Activated naive CD4-positive, alpha-beta T cell treated with Interleukin-2 at 50 U/mL for 16 hours (primary cell): Measurements from ENCODE around the gene ACSF3.
A peak's percentile ranks its signal among the peaks of the same experiment; 100 is the strongest.
"Not testable (repeated sequence)": the region's sequence is repeated elsewhere in the genome, so short reads cannot be mapped to it uniquely, and the experiment has no call there.

ENCODE experiments used
- DNase-seq: peaks from one replicate; pipeline ENCODE4 v3.0.0-alpha.2; 2020

Gene ACSF3

DNA sequence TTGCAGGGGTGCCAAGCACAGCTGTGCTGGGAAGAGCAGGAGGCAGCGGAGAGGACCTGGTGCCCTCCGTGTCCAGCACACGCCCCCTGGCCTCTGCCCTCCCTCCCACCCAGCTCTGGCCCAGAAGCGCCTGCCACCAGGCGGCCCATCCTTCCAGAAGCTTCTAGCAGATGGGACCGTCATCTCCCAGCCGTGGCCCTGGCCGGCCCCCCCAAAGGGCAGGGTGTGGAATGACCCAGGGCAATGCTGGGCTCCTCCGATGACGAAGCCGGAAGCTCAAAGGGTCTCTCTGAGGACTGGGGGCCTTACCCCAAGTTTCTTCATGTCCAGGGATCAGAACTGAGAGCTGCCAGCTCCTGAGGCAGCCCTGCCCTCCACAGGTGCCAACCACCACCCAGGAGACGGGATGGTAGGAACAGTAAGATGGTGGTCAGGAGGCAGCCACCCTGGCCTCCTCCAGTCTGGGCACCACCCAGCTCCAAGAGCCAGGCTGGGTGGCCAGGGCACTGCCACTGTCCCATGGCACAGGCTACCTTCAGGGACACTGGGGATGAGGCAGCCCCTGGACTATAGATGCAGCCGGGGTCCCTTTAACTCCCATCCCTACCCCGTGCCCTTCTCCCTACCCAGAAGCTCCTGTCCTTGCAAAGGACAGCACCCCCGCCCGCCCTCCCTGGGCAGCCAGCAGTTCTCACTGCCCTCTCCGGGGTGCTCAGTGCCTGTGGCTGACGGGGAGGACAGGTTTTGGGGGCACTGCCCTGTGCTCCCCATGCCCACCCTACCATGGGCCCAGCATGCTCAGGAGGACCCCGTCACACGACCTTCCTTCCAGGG lies 71.4 kb downstream of the ACSF3 start:
- no peak for DNase-seq

DNA sequence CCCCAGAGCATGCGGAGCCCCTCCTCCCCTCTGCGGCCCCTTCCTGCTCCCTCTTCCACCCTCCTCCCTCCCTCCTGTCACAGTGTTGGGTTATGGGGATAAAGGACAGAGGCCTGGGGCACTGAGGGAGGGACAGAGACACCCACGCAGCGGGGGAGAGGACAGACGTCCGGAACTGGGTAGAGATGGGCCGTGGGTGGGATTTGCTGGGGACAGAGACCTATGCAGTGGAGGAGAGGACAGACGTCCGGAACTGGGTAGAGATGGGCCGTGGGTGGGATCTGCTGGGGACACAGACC lies 72.0 kb downstream of the ACSF3 start:
- not testable (repeated sequence) for DNase-seq

DNA sequence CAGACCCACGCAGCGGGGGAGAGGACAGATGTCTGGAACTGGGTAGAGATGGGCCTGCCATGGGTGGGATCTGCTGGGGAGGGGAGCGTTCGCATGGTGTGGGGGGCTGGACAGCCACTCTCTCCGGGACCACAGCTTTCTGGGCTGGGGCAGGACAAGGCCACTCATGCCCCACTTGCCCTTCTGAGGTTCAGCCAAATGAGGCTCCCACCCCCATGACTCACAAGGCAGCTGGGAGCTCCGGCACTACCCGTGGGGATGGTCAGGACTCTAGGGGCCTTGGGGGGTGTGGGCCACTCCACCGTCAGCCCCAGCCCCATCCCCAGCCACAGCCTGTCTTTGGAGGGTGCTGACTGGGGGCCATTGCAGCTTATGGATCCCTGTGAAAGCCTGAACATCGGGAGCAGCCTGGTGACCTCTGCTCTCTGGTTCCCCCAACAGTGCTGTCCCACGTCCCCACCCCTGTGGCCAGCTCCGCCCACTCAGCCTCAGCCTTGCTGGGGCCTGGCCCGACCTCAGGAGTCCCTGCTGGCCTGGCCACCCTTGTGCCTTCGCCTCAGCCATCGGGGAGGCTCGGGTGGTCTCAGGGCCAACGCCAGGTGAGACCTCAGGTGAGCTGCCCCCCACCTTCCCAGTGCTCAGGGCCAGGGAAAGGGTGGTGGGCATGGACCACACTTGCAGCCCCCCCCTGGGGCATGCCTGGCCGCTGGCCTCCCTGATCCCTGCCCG lies 73.2 kb downstream of the ACSF3 start:
- no peak for DNase-seq

DNA sequence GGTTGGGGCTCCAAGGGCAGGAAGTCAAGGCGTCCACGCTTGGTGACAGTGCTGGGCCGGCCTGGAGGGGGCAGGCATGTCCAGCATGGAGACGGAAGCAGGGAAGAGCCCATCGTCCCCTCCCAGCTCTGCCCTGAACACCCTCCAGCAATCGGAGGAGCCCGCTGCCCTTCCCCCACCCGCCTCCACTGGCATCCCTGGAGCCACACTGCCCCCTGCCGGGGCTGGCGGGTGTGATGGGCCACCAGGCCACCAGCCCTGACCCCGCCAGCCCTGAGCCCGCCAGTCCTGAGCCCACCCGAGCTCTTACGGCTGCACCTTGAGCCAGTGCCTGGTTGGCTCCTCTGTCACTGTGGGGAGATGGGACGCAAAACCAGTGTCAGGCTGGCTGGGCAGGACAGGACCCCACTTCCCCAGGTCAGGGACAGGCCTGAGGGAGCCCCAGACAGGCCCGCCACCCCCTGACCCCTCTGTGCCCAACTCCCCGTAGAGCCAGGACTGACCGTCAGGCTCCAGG lies 73.8 kb downstream of the ACSF3 start:
- peak; percentile 84 for DNase-seq

DNA sequence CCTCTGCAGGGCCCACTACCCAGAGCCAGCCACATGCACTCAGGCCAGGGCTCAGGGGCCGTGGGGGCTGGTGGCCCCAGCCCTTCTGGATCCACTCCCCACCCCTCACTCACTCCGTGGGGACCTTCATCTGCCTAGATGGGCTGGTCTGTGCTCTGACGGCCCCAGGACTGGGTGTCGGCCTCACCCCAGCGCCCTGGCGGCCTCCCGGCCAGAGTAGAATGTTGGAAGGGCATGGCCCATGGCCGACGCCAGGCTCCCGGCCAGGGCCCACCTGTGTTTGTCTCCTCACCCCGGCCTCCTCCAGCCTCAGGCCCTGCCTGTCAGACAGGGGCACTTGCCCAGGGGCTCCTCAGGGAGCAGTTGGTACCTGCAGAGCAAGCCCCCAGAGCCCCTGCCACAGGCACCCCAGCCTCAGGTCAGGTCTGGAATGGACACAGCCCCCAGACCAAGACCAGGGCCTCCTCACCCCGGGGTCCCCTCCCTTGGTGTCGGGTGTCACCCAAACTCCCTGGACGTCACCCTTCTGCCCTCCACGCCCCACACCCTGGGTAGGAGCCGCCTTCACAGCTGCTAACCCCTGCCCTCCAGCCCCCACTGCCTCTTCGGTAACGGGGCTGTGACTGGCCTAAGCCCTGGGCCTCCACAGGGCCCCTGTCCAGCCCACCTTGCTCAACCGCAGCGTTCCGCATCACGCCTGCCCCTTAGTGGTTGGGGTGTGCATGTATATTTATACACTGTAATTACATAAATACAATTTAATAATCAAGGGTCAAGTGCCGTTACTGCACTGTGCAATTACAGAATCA lies 74.9 kb downstream of the ACSF3 start:
- no peak for DNase-seq

DNA sequence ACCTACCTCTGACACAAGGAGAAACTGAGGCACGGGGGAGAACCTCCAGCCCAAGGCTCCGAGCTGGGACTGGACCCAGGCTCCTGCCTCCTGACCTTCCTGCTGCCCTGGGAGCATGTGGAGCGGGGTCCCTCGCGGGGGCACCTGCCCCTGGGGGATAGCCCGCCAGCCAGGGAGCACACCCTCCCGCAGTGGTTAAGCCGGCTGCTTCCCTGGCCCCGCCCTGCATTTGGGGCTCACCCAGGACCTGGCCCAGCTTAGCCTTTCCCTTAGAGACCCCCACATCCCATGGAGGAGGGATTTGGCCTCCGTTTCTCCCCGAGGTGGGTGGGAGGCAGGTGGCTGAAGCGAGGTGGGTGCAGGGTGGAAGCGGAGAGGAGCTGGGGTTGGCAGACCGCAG lies 76.1 kb downstream of the ACSF3 start:
- no peak for DNase-seq

DNA sequence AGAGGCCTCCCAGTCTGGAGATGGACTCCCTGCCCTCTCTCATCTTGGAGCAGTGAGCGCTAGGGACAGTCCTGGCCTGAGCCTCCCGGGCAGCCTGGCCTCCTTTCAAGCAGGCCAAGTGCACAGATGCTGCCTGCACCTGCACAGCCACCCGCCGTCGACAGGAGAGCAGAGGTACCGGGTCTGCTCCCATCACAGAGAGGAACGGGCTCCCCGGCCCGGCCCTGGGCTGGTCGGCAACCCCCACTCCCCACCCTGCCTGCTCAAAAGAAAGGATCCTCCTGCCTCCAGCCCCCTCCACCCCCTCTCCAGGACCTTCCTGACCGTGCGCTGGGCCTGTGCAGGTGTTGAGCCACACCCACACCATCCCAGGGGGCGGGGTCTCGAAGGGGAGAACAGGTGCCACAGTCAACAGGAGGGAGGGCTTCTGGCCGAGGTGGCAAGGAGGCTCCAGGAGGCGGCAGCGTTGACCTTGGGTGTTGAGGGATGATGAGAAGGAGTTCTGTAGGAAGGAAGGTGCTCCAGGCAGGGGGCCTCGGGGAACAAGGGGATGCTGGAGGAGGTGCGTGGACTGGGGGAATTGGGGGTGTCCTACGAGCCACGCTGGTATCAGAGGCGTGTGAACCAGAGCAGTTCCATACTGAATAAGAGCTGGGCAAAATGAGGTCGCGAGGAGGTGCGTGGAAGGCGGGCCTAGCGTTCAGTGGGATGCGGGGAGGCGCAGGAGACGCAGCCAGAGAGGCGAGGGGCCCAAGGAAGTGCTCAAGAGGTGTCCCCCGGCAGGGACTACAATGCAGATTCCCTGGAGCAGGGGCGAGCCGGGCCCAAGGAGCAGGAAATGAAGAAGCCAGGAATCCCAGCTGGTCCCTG lies 76.9 kb downstream of the ACSF3 start:
- no peak for DNase-seq

DNA sequence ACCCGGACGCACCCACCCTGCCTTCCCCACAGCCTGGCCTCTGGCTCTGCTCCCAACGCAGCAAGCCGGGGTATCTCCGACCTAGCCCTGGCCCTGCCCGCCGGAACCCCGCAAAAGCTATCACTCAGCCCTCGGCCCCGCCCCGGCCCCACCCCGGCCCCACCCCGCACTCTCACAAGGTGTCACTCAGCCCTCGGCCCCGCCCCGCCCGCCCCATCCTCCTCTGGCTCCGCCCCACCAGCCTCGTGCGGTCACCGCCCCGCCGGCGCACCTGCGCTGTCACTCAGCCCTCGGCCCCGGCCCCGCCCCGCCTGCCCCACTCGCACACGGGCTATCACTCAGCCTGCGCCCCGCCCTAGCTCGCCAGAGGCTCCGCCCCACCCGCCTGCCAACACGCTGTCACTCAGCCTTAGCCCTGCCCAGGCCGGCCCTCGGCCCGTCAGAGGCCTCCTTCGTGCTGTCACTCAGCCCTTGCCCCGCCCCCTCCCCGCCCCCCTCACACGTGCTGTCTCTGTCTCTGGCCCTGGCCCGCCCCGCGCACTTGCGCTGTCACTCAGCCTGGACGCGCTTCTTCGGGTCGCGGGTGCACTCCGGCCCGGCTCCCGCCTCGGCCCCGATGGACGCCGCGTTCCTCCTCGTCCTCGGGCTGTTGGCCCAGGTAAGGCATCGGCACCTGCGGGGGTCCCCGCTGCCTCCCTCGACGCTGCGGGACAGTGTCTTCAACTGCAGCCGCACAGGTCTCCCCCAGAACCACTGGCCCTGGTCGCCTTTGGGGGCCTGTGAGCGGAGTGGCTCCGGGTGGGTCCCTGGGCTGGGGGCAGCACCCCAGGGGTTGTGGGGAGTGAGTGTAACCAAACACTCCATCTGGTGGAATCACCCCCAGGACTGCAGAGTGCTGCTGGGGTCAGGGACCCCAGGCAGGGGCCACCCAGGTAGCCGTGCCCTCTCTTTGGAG lies 77.8 kb downstream of the ACSF3 start, which contains the start of gene CDH15:
Gene CDH15, plus strand, starts transcription at position 533 of the 955 bp plus-strand sequence. Its CDS starts 84 bp downstream, at position 617.
- peak; percentile 95 for DNase-seq

DNA sequence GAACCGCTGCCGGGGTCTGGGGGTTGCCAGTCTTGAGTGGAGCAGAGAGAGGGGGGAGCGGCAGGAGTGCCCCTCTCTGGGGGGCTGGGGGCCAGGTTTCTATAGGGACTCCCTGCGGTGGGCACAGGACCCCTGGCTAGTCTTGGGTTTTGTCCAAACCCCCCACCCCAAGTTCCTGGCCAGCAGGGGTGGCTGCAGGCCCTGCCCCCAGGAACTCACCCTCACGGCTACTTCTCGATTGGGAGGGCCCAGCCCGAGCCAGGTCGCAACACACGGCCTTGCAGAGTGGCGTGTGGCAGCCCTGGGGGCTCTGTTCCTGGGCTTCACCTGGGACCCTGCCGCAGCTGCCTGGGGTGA lies 78.5 kb downstream of the ACSF3 start:
- no peak for DNase-seq

DNA sequence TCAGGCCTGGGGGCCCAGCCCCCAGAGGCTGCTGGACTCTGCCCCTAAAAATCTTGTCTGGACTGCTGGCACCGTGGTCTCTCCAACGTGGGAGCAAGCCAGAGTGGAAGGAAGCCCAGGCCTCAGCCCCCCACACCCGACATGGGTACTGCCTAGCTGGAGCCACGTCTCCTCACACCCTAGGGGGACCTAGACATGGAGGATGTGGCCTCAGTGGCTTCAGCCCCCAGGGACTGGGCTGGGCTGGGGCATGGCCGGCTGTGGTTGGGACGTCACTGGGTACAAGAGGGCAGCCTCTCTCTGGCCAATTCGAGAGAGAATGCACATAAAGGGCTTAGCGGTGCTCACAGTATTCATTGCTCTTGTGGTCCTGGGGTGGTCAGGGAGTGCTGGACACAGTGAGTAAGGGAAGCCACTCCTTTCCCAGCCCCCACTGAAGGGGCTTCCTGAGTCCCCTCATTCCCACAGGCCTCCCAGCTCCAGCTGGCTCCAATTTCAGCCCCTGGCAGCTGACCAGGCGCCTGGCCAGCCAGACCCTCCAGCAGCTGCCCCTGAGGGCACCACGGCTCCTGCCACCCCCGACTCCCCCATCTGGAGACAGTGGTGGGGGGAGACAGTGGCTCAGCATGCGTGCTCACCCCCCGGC lies 79.0 kb downstream of the ACSF3 start:
- no peak for DNase-seq

DNA sequence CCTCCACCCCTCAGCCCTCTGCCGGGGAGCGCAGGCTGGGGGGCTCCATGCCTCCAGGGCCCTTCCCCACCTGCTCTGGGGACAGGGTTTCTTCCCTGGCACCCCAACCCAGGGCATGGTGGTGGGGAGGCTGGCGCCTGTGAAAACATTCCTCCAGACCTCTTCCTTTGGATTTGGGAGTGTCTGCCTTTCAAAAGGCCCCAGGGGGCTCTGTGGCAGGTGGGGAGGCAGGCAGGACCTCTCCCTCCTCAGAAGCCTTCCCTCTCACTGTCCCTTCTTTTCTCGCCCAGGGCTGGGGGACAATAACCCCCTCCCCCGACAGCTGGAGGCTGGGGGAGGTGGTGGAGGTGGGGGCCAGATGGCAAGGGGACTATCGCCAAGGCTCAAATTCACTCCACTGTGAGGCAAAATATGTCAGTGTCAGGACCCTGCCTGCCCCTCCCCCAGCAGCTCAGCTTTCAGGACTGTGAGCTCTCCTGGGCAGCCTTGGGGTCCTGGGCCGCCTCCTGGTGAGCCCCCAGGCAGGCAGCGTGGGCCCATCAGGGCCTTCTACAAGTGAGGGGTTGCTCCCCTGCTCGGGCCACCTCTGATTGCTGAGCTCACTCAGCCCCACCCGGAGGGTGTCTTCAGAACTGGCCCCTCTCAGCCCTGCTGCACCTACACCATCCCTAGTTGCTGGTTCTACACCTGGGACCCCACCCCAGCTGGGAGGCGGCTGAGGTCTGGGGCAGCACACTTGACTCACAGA lies 79.7 kb downstream of the ACSF3 start:
- DNase-seq = no peak

DNA sequence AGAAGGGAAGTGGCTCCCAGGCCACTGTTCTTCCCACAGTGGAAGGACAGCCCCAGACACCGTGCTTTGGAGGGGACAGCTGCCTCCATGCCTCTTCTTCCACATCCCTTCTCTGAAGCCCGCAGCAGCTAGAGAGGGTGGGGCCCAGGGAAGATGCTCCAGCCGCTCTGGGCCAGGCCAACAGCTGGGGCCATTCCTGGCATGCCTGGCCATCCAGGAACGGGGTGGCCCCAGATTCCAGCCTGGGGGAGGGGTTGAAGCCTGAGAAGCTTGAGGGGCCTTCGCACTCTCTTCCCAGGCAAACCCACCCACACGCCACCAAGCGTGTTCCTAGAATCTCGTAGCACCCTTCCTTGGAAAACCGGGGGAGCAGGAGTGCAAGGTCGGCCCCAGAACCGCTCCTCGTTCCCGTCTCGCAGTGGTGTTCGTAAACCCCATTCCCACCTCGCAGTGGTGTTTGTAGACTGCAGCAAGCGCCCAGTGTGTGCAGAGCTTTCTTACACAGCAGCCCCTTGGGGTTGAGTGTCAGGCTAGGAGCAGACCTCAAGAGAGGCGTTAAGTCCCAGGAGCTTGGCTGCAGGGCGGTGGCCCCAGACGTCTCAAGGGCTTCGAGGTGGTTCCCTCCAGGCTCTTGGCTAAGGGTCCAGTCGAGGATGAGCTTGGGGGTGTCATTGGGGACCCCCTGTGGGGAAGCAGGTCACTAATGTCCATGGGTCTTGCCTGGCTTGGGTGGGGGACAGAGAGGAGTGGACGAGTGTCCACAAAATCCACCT lies 80.6 kb downstream of the ACSF3 start:
- no peak for DNase-seq

DNA sequence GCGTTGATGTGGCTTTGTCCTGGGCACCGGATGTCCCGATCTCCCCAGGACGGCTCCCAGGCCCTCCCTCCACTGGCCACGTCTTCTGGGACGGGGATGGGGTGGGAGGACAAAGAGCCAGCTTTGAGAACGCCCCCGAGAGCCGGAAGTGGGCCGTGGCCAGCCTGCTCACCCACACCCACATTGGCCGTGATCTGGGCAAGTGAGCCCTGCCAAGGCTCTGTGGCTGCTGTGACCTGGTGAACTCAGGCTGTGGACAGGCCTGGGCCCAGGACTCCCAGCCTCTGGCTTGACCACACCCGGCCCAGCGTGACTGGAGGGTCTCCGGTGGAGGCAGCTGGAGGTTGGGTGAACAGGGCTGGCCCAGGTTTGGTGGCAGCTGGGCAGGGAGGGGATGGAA lies 81.2 kb downstream of the ACSF3 start:
- DNase-seq = no peak

DNA sequence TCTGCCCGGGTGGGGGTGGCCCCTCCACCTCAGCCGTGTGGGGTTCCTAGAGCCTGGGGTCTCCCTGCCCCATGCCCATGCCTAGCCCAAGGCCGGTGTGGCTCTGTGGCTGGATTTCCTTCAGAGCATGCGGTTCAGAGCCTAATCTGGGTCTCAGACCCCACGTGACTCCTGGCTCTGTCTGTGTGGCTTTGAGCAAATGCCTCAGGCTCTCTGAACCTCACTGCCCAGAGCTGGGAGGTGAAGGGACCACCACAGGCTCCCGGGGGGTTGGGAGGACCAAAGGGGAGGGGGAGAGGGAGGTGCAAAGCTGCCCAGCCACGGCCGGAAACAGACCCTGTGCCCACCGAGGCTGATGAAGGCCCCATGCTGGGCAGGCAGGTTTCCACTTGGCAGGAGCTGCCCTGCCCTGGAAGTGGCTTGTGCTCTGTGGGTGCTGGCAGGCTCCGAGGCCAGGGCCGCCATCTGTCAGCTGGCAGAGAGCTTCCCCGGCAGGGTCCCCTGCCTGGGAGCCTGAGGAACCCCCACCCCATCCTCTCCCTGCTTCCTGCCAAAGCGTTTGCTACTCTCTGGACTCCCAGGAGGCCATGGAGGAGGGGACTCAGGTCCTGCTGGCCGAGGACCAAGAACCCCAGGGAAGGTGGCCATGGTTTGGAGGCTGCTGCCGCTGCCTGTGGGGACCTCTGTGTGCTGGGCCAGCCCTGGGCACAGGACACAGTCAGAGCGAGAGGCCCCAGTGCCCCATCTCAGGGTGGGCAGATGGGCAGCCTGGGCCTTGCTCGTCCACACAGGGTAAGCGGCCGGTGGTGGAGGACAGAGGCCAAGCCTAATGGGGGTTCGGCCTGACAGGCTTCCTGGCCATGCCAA lies 81.9 kb downstream of the ACSF3 start:
- no peak for DNase-seq

DNA sequence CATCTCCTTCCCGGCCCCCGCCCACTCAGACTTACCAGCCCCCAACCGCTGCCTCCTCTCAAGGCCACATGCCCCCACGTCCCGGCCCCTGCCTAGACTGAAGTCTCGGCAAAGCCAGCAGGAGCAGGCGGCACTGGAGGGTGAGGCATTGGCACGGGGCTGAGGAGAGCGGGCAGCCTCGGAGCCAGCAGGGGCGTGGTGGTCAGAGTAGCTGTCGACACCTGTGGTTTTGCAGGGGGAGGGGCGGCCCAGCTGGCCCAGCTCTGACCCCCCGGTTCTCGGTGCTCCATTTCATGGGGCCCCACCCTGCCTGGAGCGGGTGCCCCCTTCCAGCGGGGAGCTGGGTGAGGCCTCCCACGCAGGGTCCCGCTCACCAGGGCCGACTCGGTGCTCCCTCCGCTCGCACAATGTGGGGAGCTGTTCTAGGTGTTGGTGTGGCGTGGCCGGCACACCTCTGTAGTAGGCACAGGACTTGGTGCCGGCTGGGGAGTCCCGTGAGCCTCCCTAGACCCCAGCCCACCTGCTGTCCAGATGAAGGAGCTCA lies 82.6 kb downstream of the ACSF3 start:
- no peak for DNase-seq

DNA sequence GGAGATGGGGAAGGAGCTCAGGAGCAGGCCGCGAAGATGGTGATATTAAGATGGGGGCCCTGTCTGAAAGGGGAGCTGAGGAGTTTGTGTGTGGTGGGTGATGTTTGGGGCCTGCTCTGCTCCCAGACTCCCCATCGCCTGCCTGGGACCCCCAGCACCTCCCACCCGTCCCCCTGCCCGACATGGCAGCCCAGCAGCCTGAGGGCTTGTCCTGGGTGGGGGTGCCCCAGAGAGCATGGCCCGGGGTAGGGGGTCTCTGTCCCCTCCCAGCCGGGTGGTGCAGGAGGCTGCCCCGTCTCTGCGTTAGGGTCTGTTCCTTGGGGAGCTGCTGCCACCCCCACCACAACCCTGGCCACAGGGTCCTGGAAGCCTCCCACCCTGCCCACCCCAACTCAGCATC lies 83.1 kb downstream of the ACSF3 start:
- no peak for DNase-seq

DNA sequence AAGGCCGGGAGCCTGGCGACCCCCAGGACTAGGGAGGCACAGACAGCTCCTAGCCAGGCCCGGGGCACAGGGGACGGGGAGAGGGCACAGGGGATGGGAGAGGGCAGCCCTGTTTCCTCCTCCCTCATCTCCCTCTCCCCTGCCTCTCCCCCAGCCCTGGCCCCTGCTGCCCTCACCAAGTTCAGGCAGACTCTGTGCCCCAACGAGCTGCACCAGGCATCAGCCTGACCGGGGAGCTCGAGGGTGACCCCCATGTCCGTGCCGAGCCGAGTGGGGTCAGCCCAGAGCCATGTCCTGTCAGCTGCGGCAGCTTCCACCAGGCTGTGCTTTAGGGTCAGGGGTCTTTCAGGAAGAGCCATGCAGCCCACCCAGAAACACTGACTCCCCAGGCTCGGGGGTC lies 83.8 kb downstream of the ACSF3 start:
- DNase-seq = no peak
